HG03442 (cell line): Measurements from ENCODE around the gene ISX.

Experiments
- ATAC-seq: cut with Tn5 transposase; IDR thresholded peaks from one replicate; pipeline ENCODE4 v1.9.1; 2021; ENCODE audit warnings: mild to moderate bottlenecking, moderate library complexity; ENCODE audit not compliant: unreplicated experiment

The ISX gene

DNA sequence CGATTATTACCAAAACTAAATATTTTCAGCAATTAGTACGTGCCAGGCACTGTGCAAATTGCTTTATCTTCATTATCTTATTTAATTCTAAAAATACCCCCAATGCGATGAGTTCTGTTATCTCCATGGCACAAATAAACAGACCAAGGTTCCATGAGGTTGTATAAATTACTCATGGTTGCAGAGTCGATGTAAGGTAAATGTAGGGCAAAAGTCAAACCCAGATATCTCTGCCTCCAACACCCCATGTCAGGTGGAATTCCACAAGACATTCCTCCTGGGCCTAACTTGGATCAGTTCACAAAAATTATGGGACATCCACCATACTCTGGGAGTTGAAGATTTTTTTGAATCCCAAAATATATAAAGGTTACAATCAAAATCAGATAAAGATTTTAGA, 43.7 kb downstream of the ISX start:
- no peak for ATAC-seq

DNA sequence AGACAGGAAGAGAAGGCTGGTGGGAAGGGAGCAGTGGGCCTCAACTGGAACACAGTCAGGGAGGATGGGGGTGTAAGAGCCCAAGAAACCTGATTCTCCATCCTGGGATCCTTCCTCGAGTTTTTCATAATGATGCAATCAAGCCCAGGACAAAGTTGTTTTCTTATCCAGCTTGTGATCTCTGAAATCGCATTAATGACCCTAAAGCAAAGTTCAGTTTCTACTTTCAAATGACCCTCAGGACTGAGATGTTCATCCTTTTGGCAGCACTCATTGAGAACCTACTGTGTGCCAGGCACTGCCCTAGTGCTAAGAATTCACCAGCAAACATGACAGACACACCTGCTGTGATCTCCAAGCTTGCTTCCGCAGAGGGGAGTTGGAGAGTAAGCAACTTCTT, 45.3 kb downstream of the ISX start:
- ATAC-seq = no peak

DNA sequence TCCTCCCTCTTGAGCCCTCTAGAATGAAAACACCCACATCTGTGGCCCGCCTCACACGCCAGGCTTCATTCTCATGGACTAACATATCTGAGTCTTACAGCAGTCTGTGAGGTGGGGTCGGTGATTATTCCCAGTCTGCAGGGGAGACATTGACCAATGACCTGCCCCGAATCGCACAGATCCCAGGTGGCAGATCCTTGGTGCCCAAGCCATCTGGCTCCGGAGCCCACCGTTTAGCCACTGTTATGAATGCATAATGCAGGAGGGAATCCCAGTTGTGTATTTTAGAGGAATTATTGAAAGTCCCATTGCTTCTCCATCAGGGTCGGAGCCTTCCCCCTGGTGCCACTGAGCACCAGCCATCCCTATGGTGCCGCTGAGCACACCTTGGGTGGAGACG, 47.4 kb downstream of the ISX start:
- no peak for ATAC-seq

DNA sequence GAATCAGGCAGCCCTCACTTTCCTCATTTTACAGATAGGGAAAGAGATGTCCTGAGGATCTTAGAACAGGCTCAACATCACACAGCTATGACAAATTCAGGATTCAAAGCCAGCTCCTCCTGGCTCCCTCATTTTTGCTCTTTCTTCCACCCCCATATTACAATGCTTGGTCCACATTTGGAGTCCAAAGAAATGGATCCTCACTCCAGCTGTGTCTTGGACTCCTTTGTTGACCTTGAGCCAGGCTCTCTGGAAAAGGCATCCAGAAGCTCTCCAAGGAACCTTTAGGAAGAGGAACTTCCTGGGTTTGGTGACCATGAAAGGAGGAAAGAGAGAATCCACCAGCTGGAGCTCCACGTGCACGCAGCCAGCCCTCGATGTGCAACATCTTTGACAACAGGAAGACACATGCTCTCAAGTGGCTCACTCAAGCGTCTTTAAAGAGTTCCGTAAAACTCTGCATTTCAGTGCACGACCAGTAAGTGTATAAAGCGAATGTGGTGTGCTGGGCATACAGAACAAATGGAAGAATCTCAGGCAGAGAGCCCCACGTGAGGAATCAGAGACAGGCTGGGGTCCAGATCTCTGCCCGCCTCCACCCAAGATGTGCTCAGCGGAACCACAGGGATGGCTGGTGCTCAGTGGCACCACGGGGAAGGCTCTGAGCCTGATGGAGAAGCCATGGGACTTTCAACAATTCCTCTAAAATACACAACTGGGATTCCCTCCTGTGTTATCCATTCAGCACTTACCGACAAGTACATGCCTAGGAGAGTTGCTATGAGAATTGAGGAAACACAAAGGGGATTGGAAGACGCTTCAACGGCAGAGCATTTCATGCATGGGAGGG, 48.4 kb downstream of the ISX start:
- ATAC-seq = no peak

DNA sequence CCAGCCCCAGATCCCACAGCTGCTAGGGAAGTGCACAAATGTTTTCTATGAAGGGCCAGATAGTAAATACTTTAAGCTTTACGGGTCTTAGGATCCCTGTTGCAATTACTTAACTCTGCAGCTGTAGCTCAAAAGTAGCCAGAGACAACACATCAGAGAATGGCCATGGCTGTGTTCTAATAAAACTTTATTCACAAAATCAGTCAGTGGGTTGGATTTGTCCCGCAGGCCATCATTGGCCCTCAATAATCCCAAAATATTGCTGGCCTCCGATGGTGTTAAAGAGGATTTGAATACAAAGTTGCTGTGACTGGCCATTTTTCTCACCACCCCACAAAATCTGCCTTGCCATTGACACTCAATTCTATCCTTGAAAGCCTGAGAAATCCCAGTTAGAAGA, 49.6 kb downstream of the ISX start:
- ATAC-seq = no peak

DNA sequence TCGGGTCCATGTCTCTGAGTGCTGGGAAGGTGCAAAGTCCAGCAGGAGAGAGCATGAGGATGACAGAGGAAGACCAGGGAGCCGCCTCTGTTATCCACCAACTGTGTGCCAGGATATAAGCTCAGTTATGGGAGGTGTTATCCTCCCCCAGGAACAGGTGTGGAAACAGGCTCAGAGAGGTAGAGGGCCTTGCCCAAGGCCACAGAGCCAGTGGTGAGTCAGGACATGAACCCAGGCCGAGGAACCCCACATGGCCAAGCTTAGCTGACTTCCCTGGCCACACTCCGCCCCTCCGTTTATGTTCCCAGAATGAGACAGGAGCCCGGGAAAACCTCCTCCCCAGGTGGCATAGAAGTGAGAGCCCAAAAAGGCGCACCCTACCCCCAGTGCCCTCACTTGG, 50.3 kb downstream of the ISX start:
- no peak for ATAC-seq

DNA sequence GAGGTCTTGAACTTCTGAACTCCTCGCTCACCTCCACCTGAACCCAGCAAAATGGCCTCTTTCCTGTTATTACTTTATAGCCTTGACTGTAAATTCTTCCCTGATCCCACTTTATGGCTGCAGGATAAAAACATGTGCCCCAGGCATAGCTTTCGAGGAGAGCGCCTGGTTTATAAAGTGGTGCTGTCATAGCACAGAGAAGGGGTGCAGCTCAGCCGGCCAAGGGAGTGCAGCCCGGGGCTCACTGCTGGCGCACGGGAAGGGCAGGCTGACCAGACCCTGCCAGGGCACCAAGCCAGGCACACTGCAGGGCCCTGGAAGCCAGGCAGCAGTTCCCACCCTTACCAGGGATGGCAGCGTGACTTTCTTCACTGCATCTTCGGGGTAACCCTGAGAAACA, 50.9 kb downstream of the ISX start:
- ATAC-seq = no peak

DNA sequence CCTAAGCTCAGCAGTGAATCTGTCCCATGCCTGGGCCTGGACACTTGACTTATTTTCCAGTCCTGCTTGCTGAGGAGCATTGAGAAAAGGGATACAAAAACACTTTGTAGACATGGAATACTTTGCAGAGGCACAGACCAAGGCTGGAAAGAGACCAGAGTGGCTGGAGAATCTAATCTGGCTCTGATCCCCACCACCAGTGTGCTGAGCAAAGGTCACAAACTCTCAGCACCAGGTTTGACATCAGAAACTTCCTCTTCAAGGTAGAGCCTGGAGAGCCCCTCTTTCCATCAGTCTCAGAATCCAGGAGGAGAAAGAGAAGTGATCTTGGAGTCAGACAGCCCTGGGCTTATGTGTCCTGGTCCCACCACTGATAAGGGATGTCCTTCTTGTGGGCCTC, 53.5 kb downstream of the ISX start:
- no peak for ATAC-seq

DNA sequence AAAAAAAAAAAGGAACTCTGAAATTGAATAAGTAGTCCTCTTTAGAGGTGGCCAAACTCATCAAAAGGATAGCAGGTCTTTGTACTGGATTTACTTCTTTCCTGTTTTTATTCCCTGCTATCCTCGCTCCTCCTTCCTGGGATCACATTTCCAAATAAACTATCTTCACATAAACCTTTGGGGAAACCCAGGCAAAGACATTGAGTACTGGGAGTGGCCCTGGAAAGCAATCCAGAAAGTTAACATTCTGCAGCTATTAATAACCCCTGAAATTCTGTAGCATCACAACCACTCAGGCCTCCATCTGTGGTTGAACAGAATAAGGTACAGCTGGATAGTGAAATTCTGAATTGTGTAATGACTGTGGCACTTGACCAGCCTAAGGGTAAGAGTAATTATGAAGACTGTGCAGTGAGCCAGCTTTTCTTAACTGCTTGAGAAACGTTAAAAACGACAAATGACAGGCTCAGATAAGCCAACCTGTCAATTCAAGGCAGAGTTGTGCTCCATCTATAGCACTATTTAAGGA, 58.8 kb downstream of the ISX start:
- ATAC-seq = no peak

DNA sequence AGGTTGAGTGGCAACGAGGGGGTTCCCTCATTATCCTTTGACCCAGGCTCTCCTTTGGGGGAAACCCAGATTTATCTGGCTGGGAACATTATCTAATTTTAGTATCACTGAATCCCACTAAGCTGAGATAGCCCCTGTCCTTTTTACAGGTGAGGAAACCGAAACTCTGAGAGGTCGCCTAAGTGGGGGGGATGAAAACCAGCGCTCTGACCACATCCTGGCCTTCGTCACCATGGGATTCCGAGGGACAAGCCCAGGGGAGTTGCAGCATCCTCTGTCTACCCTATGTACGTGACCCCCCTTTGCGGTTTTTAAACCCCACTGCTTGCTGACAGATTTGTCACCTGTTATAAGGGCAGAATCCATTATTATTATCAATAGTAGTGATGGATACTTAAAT, 61.0 kb downstream of the ISX start:
- peak; percentile 41 for ATAC-seq

DNA sequence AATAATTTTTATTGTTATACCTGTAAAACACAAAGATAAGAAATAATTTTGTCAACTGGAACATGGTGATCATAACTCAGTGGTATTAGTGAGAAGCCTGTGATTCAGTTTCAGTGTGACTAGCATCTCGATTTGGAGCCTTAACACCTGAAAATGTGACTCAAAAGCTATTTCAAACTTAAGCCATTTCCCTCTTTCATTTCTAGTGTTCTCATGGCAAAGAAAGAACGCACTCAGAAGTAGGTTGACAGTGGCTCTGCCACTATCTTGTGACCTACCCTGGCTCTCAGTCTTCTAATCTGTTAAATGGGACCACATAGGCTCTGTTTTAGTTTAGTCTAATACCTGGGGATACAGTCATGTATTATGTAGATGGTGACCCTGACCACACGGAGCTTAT, 62.7 kb downstream of the ISX start:
- peak; percentile 49 for ATAC-seq

DNA sequence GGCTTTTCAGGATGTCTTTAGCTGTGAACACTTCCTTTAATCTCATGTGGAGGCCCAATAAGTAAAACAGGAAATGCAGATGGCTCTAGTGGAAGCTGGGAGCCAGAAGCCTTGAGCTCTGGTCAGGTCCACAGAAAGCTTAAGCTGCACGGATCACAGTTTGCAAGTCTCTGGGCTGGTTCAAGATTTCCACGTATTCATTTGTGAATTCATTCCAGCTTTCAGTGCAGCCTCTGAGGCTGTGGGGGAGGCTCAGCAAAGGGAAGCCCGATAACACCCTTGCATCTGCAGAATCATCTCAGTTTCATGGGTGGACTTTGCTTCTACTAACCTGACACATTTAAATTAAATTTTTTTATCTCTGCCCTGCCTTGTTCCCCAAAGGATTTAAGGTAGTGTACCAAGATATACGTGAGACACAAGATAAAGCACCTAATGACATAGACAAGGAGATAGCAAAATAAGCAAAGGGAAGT, 65.6 kb downstream of the ISX start:
- ATAC-seq = no peak

DNA sequence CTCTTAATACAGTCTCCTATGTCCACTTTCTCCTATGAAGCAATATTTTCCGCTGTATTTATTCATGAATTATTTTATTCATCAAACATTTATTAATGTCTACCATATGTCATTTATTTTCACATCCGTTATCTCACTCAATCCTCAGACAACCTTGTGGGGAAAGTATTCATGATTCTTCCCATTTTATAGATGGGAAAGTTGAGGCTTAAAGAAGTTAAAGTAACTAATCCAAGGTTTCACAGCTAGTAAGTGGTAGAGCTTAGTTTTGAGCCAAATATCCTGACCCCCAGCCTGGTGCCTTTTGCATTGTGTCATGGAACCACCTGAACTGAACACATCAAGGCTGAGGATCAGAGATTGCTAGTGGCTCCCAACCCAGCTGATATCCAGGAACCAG, 66.6 kb downstream of the ISX start:
- ATAC-seq = no peak

DNA sequence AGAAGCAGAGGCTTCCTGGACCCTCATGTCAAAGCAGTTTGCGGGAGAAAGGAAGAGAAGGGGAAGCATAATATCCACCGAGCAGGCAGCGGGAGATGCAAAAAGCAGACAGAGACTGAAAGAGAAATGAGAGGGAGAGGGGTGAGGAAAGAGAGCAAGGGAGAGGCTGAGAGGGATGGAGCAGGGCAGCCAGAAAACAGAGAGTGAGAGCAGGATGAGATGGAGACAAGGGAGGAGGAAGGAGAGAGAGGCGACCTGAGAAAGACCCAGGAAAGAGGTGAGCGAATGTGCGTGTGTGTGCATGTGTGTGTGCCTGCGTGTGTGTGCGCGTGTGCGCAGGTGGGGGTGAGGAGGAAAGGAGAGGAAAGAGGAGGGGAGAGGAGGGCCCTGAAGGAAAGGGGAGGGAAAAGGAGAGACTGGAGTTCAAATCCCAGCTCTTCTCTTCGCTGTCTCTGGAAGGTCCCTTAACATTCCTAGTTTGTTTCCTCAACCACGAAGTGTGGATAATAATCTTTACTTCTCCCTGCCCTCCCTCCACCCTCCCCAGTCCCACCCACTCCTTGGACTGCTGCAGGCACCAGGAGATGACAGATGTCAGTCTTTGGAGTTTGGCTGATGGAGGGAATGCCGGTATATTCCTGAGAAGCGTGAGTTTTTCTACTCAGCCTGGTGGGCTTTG, 67.9 kb downstream of the ISX start:
- no peak for ATAC-seq

DNA sequence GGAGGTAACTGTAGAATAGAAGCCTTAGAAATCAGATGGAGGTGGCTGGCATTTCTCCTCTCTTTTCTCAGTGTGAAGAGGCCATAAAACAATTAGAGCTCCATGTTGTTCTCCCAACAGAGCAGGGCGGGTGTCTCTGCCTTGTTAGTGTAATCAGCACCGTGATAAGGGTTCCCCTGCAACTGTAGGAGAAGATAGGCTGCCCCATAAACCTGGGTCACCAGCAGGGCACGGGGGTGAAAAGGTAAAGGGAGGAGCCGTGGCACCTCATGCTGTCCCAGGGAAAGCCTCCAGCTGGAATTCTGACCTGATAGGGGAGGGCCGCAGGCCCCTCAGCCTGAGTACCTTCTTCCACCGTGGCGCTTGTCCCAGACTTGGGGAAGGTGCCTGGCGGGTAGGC, 68.7 kb downstream of the ISX start:
- no peak for ATAC-seq

DNA sequence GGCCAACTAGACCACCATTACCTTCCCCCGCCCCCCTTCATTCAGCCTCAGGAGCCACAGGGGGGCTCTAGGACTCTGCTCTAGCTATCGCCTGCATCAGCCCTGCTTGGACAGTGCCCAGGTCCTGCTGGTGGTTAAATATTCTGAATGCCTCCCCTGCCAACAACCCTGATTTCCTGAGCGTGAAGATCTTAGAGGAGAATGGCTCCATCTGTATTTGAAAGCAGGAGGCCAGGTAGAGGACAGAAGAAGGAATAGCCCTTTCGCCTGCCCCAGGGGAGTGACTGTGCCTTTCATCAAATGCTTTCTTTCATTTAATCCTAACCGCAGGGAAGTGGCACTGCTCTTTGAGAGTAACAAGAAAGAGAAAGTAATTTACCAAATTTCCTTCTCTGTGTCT, 69.2 kb downstream of the ISX start:
- no peak for ATAC-seq
